ENCODE data around the gene PNPLA5. TPM values are rescaled to one million over a fixed set of nuclear protein-coding genes. Genes with fewer than 3 reads are reported as not detected.

Gene PNPLA5
- total RNA-seq, 1 experiment from 2014 or later = not detected

Other genes starting within 250 kb of the PNPLA5 start
- 0.37 and 2.9 TPM in 2 replicates for gene EFCAB6, start 79.7 kb downstream of the PNPLA5 start, total RNA-seq (2014; rRNA removed; shearing (Covaris generic); ENCODE audit: low replicate concordance)
- gene SULT4A1, start 29.5 kb downstream of the PNPLA5 start, total RNA-seq (2014; rRNA removed; shearing (Covaris generic); ENCODE audit: low replicate concordance) = not detected in 2 replicates
- 4.1 and 6.7 TPM in 2 replicates for gene PNPLA3, start 31.8 kb upstream of the PNPLA5 start, total RNA-seq (2014; rRNA removed; shearing (Covaris generic); ENCODE audit: low replicate concordance)
- gene SAMM50, start 63.4 kb upstream of the PNPLA5 start, total RNA-seq (2014; rRNA removed; shearing (Covaris generic); ENCODE audit: low replicate concordance) = 65.1 and 90.4 TPM in 2 replicates
- 31.0 and 88.1 TPM in 2 replicates for gene PARVB, start 132.3 kb upstream of the PNPLA5 start, total RNA-seq (2014; rRNA removed; shearing (Covaris generic); ENCODE audit: low replicate concordance)